Anterior cingulate cortex (tissue), 58 donors: ENCODE results near the gene UMOD.
"Not testable (repeated sequence)": the region's sequence is repeated elsewhere in the genome, so short reads cannot be mapped to it uniquely, and the experiment has no call there.

Experiments
- DNase-seq, 58 donors: peaks; one replicate each; lab custom pipeline; 2025; lab: John Stamatoyannopoulos, UW

The UMOD gene

GRCh38 chr16:20323591-20324117 lies 28.9 kb downstream of the UMOD start:
- DNase-seq = no peak

GRCh38 chr16:20322696-20323095 lies 29.8 kb downstream of the UMOD start:
- no peak for DNase-seq

GRCh38 chr16:20321671-20322070 lies 30.8 kb downstream of the UMOD start:
- DNase-seq = no peak

- DNase-seq = not testable (repeated sequence)
Measured at GRCh38 chr16:20321051-20321450, 31.5 kb downstream of the UMOD start.

- no peak for DNase-seq
Measured at GRCh38 chr16:20320592-20320991, 31.9 kb downstream of the UMOD start.

GRCh38 chr16:20320178-20320577 lies 32.3 kb downstream of the UMOD start:
- no peak for DNase-seq

GRCh38 chr16:20319406-20319805 lies 33.1 kb downstream of the UMOD start:
- no peak for DNase-seq

- DNase-seq = no peak
Measured at GRCh38 chr16:20318437-20318836, 34.1 kb downstream of the UMOD start.

- no peak for DNase-seq
Measured at GRCh38 chr16:20318006-20318405, 34.5 kb downstream of the UMOD start.

GRCh38 chr16:20317117-20317516 lies 35.4 kb downstream of the UMOD start:
- DNase-seq = no peak

GRCh38 chr16:20316715-20317114 lies 35.8 kb downstream of the UMOD start:
- no peak for DNase-seq

GRCh38 chr16:20315764-20316163 lies 36.8 kb downstream of the UMOD start:
- no peak for DNase-seq

GRCh38 chr16:20314575-20314974 lies 37.9 kb downstream of the UMOD start:
- DNase-seq = no peak

GRCh38 chr16:20313741-20314140 lies 38.8 kb downstream of the UMOD start:
- DNase-seq = no peak

- DNase-seq = not testable (repeated sequence)
Measured at GRCh38 chr16:20312536-20313095, 39.9 kb downstream of the UMOD start.

GRCh38 chr16:20311548-20311947 lies 41.0 kb downstream of the UMOD start:
- no peak for DNase-seq

- DNase-seq = no peak
Measured at GRCh38 chr16:20310421-20311395, 41.8 kb downstream of the UMOD start.

GRCh38 chr16:20309786-20310185 lies 42.7 kb downstream of the UMOD start:
- DNase-seq = no peak

GRCh38 chr16:20308801-20309590 lies 43.5 kb downstream of the UMOD start:
- no peak for DNase-seq

- no peak for DNase-seq
Measured at GRCh38 chr16:20308266-20308665, 44.2 kb downstream of the UMOD start.

GRCh38 chr16:20307791-20308190 lies 44.7 kb downstream of the UMOD start:
- no peak for DNase-seq
